Skeletal muscle tissue (tissue), 4 donors: ENCODE measurements around the gene RBCK1. TPM values are rescaled to one million over a fixed set of nuclear protein-coding genes. Genes with fewer than 3 reads are reported as not detected.
"Not testable (repeated sequence)": the region's sequence is repeated elsewhere in the genome, so short reads cannot be mapped to it uniquely, and the experiment has no call there.

Experiments
- H3K27ac ChIP-seq: one replicate; pipeline ENCODE4 v1.7.0; 2013; ENCODE audit warnings: mild to moderate bottlenecking, low read depth, low read length, inconsistent platforms
- H3K27me3 ChIP-seq, 3 donors: one replicate each; pipeline ENCODE4 v1.7.0; 2013; ENCODE audit warnings: low read length in 3 of 3; ENCODE audit not compliant: control insufficient read depth in 3 of 3, insufficient read depth in 3 of 3
- H3K36me3 ChIP-seq, 3 donors: one replicate each; pipeline ENCODE4 v1.7.0; 2013; ENCODE audit warnings: low read length in 3 of 3; ENCODE audit not compliant: control insufficient read depth in 3 of 3, insufficient read depth in 3 of 3
- H3K4me1 ChIP-seq, 3 donors: one replicate each; pipeline ENCODE4 v1.7.0; 2013; ENCODE audit warnings: low read length in 3 of 3, mild to moderate bottlenecking in 3 of 3; ENCODE audit not compliant: control insufficient read depth in 3 of 3, insufficient read depth in 3 of 3
- H3K4me3 ChIP-seq, 3 donors: one replicate each; pipeline ENCODE4 v1.7.0; 2013; ENCODE audit warnings: low read length in 3 of 3
- H3K9ac ChIP-seq, 3 donors: one replicate each; pipeline ENCODE4 v1.7.0; 2013; ENCODE audit warnings: low read length in 3 of 3, mild to moderate bottlenecking in 3 of 3, moderate library complexity in 2 of 3, low read depth in 1 of 3
- H3K9me3 ChIP-seq, 3 donors: one replicate each; pipeline ENCODE4 v1.7.0; 2013; ENCODE audit warnings: low read length in 3 of 3; ENCODE audit not compliant: control insufficient read depth in 3 of 3
- total RNA-seq: library from RNA; depleted of rRNA; stranded (reverse); fragments of >200 nt; gene quantifications from one replicate; pipeline ENCODE4 v1.2.3, GENCODE V29; 2014
- donor health status: Osteomylitis.

The RBCK1 gene
- total RNA-seq, 1 donor from 2014 or later, result 29.2 TPM

GRCh38 chr20:385448-385847, 22.7 kb upstream of the RBCK1 start:
- no peak overlapping the region for H3K9ac ChIP-seq
- no peaks in the 10 kb centered on the region for H3K9me3 ChIP-seq
- H3K4me1 ChIP-seq, result peaks cover 2 to 6% (median 3%) of the 10 kb centered on the region in 3 donors
- no peak overlapping the region for H3K4me3 ChIP-seq
- H3K36me3 ChIP-seq, result peaks cover 3 to 6% (median 4%) of the 10 kb centered on the region in 3 donors
- no peak overlapping the region for H3K27ac ChIP-seq
- peaks cover 0 to 13% (median 8%) of the 10 kb centered on the region in 3 donors for H3K27me3 ChIP-seq

GRCh38 chr20:386634-387033, 21.5 kb upstream of the RBCK1 start:
- peaks cover 0 to 13% (median 8%) of the 10 kb centered on the region in 3 donors for H3K27me3 ChIP-seq
- not testable (repeated sequence) for H3K4me1 ChIP-seq, H3K36me3 ChIP-seq, H3K9ac ChIP-seq, H3K4me3 ChIP-seq, H3K9me3 ChIP-seq, H3K27ac ChIP-seq

- H3K9me3 ChIP-seq, result no peaks in the 10 kb centered on the region
- no peaks in the 10 kb centered on the region for H3K4me1 ChIP-seq
- no peak overlapping the region for H3K27ac ChIP-seq
- H3K4me3 ChIP-seq, result no peak overlapping the region
- no peak overlapping the region for H3K9ac ChIP-seq
- H3K36me3 ChIP-seq, result peaks cover 3 to 6% (median 6%) of the 10 kb centered on the region in 3 donors
- peaks cover 0 to 9% (median 4%) of the 10 kb centered on the region in 3 donors for H3K27me3 ChIP-seq
Measured at GRCh38 chr20:387520-387919, 20.6 kb upstream of the RBCK1 start.

- peaks cover 0 to 6% (median 4%) of the 10 kb centered on the region in 3 donors for H3K27me3 ChIP-seq
- H3K9ac ChIP-seq, result no peak overlapping the region
- no peaks in the 10 kb centered on the region for H3K4me1 ChIP-seq
- no peak overlapping the region for H3K4me3 ChIP-seq
- H3K36me3 ChIP-seq, result peaks cover 3 to 6% (median 6%) of the 10 kb centered on the region in 3 donors
- H3K9me3 ChIP-seq, result no peaks in the 10 kb centered on the region
- no peak overlapping the region for H3K27ac ChIP-seq
Measured at GRCh38 chr20:388034-388994, 19.8 kb upstream of the RBCK1 start.

- Histone ChIP-seq H3K4me1 (no peaks in the 10 kb centered on the region), H3K4me3 (no peak overlapping the region), H3K9ac (no peak overlapping the region), H3K27ac (no peak overlapping the region), H3K27me3 (peaks cover 0 to 4% (median under 1%) of the 10 kb centered on the region in 3 donors), H3K36me3 (peaks cover 3 to 6% (median 6%) of the 10 kb centered on the region in 3 donors), H3K9me3 (no peaks in the 10 kb centered on the region)
Measured at GRCh38 chr20:389220-389619, 18.9 kb upstream of the RBCK1 start.

- no peaks in the 10 kb centered on the region for H3K9me3 ChIP-seq
- H3K9ac ChIP-seq, result no peak overlapping the region
- no peaks in the 10 kb centered on the region for H3K27me3 ChIP-seq
- no peaks in the 10 kb centered on the region for H3K4me1 ChIP-seq
- no peak overlapping the region for H3K4me3 ChIP-seq
- peaks cover 3 to 6% (median 6%) of the 10 kb centered on the region in 3 donors for H3K36me3 ChIP-seq
- H3K27ac ChIP-seq, result no peak overlapping the region
Measured at GRCh38 chr20:391041-391711, 16.9 kb upstream of the RBCK1 start.

GRCh38 chr20:393296-393695, 14.8 kb upstream of the RBCK1 start:
- H3K4me3 ChIP-seq, H3K27ac ChIP-seq, H3K27me3 ChIP-seq, H3K9ac ChIP-seq, H3K4me1 ChIP-seq, H3K9me3 ChIP-seq: not testable (repeated sequence)
- H3K36me3 ChIP-seq, result peaks cover 6 to 11% (median 10%) of the 10 kb centered on the region in 3 donors

- Histone ChIP-seq H3K9ac (no peak overlapping the region), H3K36me3 (peaks cover 0 to 7% (median 5%) of the 10 kb centered on the region in 3 donors), H3K4me1 (peaks cover 0 to 4% (median 0%) of the 10 kb centered on the region in 3 donors), H3K9me3 (no peaks in the 10 kb centered on the region), H3K27ac (no peak overlapping the region), H3K27me3 (no peaks in the 10 kb centered on the region), H3K4me3 (no peak overlapping the region)
Measured at GRCh38 chr20:396252-396618, 11.9 kb upstream of the RBCK1 start.

- H3K36me3 ChIP-seq, result peaks cover 0 to 7% (median 5%) of the 10 kb centered on the region in 3 donors
Measured at GRCh38 chr20:396619-397431, 11.3 kb upstream of the RBCK1 start.

More at GRCh38 chr20:396619-397431, 11.3 kb upstream of the RBCK1 start:
- Histone ChIP-seq H3K9me3 (no peaks in the 10 kb centered on the region), H3K27ac (no peak overlapping the region), H3K27me3 (no peaks in the 10 kb centered on the region), H3K4me1 (peaks cover 0 to 4% (median 0%) of the 10 kb centered on the region in 3 donors), H3K4me3 (no peak overlapping the region), H3K9ac (no peak overlapping the region)
